Activated naive CD8-positive, alpha-beta T cell treated with anti-CD3 and anti-CD28 coated beads, Interleukin-2, amount 50 U/mL, for 24 hours (primary cell): Measurements from ENCODE around the gene KLF13.

Source experiments
- ATAC-seq: fragments of 150-1000 bp; cut with Tn5 transposase; one replicate; pipeline ENCODE4 v1.10.0; 2021
- DNase-seq: peaks from one replicate; pipeline ENCODE4 v3.0.0; 2021
- H3K27ac Mint-ChIP-seq: one replicate; pipeline ENCODE4 v1.8.0; 2021; ENCODE audit warnings: mild to moderate bottlenecking, mixed read lengths
- H3K27me3 Mint-ChIP-seq: one replicate; pipeline ENCODE4 v1.8.0; 2021; ENCODE audit warnings: mixed read lengths
- H3K36me3 Mint-ChIP-seq: one replicate; pipeline ENCODE4 v1.8.0; 2021; ENCODE audit warnings: low read depth, mixed read lengths
- H3K4me1 Mint-ChIP-seq: one replicate; pipeline ENCODE4 v1.8.0; 2021; ENCODE audit warnings: mixed read lengths
- H3K4me3 Mint-ChIP-seq: one replicate; pipeline ENCODE4 v1.8.0; 2021; ENCODE audit warnings: mild to moderate bottlenecking, moderate library complexity, mixed read lengths
- H3K9me3 Mint-ChIP-seq: one replicate; pipeline ENCODE4 v1.8.0; 2021; ENCODE audit warnings: mixed read lengths

KLF13 gene

GRCh38 chr15:31374986-31375385 lies 48.4 kb downstream of the KLF13 start:
- DNase-seq (no peak), ATAC-seq (no peak)
- H3K9me3 Mint-ChIP-seq = no peaks in the 10 kb centered on the region
- no peak overlapping the region for H3K27ac Mint-ChIP-seq
- peaks cover 61% of the 10 kb centered on the region for H3K4me1 Mint-ChIP-seq
- H3K4me3 Mint-ChIP-seq = no peak overlapping the region
- peaks cover 31% of the 10 kb centered on the region for H3K36me3 Mint-ChIP-seq
- no peaks in the 10 kb centered on the region for H3K27me3 Mint-ChIP-seq

GRCh38 chr15:31375772-31376171 lies 49.1 kb downstream of the KLF13 start:
- no peaks in the 10 kb centered on the region for H3K9me3 Mint-ChIP-seq
- H3K4me3 Mint-ChIP-seq = no peak overlapping the region
- DNase-seq (no peak), ATAC-seq (no peak)
- H3K27me3 Mint-ChIP-seq = no peaks in the 10 kb centered on the region
- H3K4me1 Mint-ChIP-seq = peaks cover 53% of the 10 kb centered on the region
- H3K36me3 Mint-ChIP-seq = peaks cover 29% of the 10 kb centered on the region
- H3K27ac Mint-ChIP-seq = peak overlapping the region; percentile 31

DNA sequence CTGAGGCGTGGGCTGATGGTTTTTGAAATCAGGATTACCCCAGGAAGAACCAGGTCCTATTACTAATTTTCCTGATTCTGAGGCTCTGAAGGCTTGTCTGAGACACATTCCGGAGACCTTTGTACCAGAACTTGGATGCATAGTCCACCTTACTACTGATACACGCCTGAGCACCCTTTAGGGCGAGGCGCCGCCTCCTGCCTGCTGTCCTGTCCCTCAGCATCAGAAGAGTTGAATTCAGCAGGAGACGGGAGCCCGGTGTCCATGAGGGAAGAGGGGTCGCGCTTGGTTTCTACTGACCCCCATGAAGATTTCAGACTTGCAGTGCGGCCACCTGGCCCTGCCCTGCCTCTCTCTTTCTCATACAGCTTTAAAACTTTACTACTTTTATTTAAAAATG lies 49.9 kb downstream of the KLF13 start:
- ATAC-seq = no peak

GRCh38 chr15:31377030-31377429 lies 50.4 kb downstream of the KLF13 start:
- Mint-ChIP-seq H3K4me1 (peaks cover 48% of the 10 kb centered on the region), H3K36me3 (peaks cover 35% of the 10 kb centered on the region), H3K27ac (no peak overlapping the region), H3K4me3 (no peak overlapping the region), H3K9me3 (no peaks in the 10 kb centered on the region), H3K27me3 (no peaks in the 10 kb centered on the region)
- DNase-seq = no peak
- peak; percentile 33 for ATAC-seq

More for the DNA sequence above, 49.9 kb downstream of the KLF13 start:
- H3K4me1 Mint-ChIP-seq = peaks cover 48% of the 10 kb centered on the region
- no peak overlapping the region for H3K4me3 Mint-ChIP-seq
- no peaks in the 10 kb centered on the region for H3K27me3 Mint-ChIP-seq
- no peak for DNase-seq
- H3K36me3 Mint-ChIP-seq = peaks cover 33% of the 10 kb centered on the region
- no peaks in the 10 kb centered on the region for H3K9me3 Mint-ChIP-seq
- H3K27ac Mint-ChIP-seq = peak overlapping the region; percentile 31

DNA sequence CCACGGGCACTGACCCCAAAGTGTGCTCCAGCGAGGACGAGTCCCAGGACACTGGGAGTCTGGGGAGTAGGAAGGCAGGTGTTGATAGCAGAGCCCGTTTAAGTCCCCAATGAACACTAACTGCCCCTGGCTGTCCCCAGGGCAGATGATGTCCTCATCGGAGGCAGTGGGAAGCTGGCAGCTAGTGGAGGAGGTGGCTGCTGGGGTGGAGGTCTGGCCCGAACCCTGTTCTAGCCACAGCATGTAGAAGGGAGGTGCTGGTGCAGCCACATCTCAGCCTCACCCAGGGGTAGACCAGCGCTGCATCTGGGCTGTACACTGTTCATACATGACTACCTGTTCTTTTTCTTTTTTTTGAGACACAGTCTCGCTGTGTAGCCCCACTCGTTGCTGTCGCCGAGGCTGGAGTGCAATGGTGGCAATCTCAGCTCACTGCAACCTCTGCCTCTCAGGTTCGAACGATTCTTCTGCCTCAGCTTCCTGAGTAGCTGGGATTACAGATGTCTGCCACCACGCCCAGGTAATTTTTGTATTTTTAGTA lies 51.8 kb downstream of the KLF13 start:
- ATAC-seq = no peak
- no peak for DNase-seq
- H3K4me1 Mint-ChIP-seq = peaks cover 48% of the 10 kb centered on the region
- no peaks in the 10 kb centered on the region for H3K9me3 Mint-ChIP-seq
- no peaks in the 10 kb centered on the region for H3K27me3 Mint-ChIP-seq
- no peak overlapping the region for H3K27ac Mint-ChIP-seq
- H3K36me3 Mint-ChIP-seq = peaks cover 31% of the 10 kb centered on the region
- no peak overlapping the region for H3K4me3 Mint-ChIP-seq

DNA sequence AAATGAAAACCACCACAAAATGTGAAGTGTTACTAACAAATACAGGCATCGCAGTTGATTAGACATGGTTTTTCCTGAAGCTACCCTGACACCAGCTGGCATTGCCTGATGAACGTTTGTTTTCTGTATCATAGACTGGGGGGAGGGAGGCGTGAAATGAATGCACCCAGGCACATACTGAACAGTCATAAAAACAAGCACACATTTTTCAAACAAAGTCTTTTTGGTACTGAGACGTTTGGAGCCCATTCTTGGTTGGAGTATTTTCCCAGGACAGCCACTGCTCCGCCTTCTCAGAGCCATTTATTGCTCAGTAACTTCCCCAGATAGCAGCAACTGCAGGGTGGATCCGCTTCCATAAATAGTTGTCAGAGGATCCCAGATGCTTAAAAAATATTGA lies 52.4 kb downstream of the KLF13 start:
- H3K27ac Mint-ChIP-seq = peak overlapping the region; percentile 53
- H3K9me3 Mint-ChIP-seq = no peaks in the 10 kb centered on the region
- H3K27me3 Mint-ChIP-seq = no peaks in the 10 kb centered on the region
- ATAC-seq (peak; percentile 29), DNase-seq (no peak)
- H3K4me1 Mint-ChIP-seq = peaks cover 46% of the 10 kb centered on the region
- peaks cover 31% of the 10 kb centered on the region for H3K36me3 Mint-ChIP-seq
- H3K4me3 Mint-ChIP-seq = no peak overlapping the region

- Mint-ChIP-seq H3K4me1 (peaks cover 43% of the 10 kb centered on the region), H3K9me3 (no peaks in the 10 kb centered on the region), H3K36me3 (peaks cover 26% of the 10 kb centered on the region), H3K27me3 (no peaks in the 10 kb centered on the region), H3K4me3 (no peak overlapping the region), H3K27ac (no peak overlapping the region)
- ATAC-seq (no peak), DNase-seq (no peak)
Measured at GRCh38 chr15:31379577-31379976, 52.9 kb downstream of the KLF13 start.

DNA sequence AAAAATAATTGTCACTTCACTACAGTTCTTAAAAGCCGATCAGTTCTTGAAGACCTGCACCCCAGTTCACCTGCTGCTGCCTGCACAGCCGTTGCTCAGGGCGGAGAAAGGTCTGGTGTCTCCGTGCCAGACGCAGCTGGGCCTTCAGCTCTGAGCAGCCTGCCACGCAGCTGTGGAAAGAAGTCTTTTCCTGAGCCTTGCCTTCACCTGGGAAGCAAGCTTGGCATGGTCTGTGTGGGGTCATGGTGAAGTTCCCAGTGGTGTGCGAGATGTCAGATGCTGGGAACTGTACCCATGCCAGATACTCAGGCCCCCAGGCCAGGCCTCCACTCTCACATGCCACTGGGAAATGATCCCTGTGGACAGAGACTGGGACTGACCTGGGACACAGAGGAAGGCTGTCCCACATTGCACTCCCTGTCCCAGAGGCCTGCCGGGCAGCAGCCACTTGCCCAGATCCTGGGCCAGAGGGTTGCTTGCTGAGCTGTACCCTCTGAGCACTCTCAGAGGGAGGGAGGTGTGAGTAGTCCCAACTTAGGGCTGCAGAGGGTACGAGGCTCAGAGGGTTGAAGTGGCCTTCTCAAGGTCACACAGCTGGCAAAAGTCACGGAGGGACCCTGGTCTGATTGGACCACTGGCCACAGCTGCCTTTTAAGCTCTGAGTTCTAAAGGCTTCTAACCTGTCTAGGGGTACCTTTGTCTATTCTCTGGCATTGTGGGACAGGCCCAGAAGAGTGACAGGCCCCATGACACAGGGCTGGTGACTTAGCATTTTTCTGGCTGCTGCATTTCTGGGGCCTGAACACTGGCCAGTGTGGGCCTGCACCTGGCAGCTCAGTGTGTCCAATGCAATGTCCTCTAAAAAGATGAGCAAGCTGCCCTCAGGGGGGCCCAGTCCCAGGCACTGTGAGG lies 55.4 kb downstream of the KLF13 start:
- no peaks in the 10 kb centered on the region for H3K9me3 Mint-ChIP-seq
- ATAC-seq (no peak), DNase-seq (no peak)
- no peaks in the 10 kb centered on the region for H3K27me3 Mint-ChIP-seq
- no peak overlapping the region for H3K27ac Mint-ChIP-seq
- H3K4me1 Mint-ChIP-seq = peaks cover 43% of the 10 kb centered on the region
- H3K4me3 Mint-ChIP-seq = no peak overlapping the region
- H3K36me3 Mint-ChIP-seq = peaks cover 22% of the 10 kb centered on the region

GRCh38 chr15:31382713-31383045 lies 56.0 kb downstream of the KLF13 start:
- Mint-ChIP-seq H3K27me3 (no peaks in the 10 kb centered on the region), H3K9me3 (no peaks in the 10 kb centered on the region), H3K4me1 (peaks cover 44% of the 10 kb centered on the region), H3K4me3 (no peak overlapping the region), H3K27ac (no peak overlapping the region), H3K36me3 (peaks cover 22% of the 10 kb centered on the region)
- DNase-seq = no peak
- ATAC-seq = no peak

DNA sequence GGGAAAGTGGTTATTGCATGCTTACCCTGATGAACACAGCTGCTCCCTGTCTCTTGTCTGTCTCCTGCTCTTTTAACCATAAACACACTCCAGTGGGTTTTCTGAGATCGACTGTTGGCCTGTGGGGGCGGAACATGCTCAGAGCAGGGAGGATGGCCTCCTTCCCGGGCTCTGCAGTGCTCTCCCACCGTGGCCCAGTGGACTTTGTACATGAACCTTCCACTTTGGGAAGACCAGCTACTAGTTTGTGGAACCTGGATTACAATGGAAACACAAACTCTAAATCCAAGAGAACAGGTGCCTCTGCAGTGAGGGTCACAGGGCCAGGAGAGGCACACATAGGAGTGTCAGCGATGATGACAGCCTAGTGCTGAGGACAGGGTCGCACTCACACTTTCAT lies 56.5 kb downstream of the KLF13 start:
- DNase-seq = no peak
- Mint-ChIP-seq H3K4me1 (peaks cover 47% of the 10 kb centered on the region), H3K27me3 (no peaks in the 10 kb centered on the region), H3K9me3 (no peaks in the 10 kb centered on the region), H3K27ac (no peak overlapping the region), H3K36me3 (peaks cover 22% of the 10 kb centered on the region), H3K4me3 (no peak overlapping the region)
- ATAC-seq = no peak

- Mint-ChIP-seq H3K4me1 (peaks cover 47% of the 10 kb centered on the region), H3K4me3 (no peak overlapping the region), H3K27me3 (no peaks in the 10 kb centered on the region), H3K27ac (no peak overlapping the region), H3K9me3 (no peaks in the 10 kb centered on the region), H3K36me3 (peaks cover 12% of the 10 kb centered on the region)
- ATAC-seq (no peak), DNase-seq (no peak)
Measured at GRCh38 chr15:31384568-31384967, 57.9 kb downstream of the KLF13 start.

DNA sequence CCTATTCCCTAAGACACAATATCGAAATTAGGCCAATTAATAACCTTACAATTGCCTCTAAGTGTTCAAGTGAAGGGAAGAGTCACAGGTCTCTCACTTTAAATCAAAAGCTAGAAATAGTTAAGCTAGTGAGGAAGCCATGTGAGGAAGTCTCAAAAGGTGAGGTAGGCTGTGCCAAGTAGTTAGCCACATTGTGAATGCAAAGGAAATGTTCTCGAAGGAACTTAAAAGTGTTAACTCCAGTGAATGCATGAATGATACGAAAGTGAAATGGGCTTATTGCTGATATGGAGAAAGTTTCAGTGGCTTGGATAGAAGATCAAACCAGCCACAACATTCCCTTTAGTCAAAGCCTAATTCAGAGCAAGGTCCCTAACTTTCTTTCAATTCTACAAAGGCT lies 59.1 kb downstream of the KLF13 start:
- H3K36me3 Mint-ChIP-seq = peaks cover 7% of the 10 kb centered on the region
- ATAC-seq = no peak
- H3K4me1 Mint-ChIP-seq = peaks cover 57% of the 10 kb centered on the region
- no peak overlapping the region for H3K4me3 Mint-ChIP-seq
- no peak for DNase-seq
- no peaks in the 10 kb centered on the region for H3K27me3 Mint-ChIP-seq
- no peak overlapping the region for H3K27ac Mint-ChIP-seq
- peaks cover 5% of the 10 kb centered on the region for H3K9me3 Mint-ChIP-seq

GRCh38 chr15:31387092-31387478 lies 60.5 kb downstream of the KLF13 start:
- Mint-ChIP-seq H3K27ac (peak overlapping the region; percentile 63), H3K4me3 (peak overlapping the region; percentile 55)
- no peak for DNase-seq

DNA sequence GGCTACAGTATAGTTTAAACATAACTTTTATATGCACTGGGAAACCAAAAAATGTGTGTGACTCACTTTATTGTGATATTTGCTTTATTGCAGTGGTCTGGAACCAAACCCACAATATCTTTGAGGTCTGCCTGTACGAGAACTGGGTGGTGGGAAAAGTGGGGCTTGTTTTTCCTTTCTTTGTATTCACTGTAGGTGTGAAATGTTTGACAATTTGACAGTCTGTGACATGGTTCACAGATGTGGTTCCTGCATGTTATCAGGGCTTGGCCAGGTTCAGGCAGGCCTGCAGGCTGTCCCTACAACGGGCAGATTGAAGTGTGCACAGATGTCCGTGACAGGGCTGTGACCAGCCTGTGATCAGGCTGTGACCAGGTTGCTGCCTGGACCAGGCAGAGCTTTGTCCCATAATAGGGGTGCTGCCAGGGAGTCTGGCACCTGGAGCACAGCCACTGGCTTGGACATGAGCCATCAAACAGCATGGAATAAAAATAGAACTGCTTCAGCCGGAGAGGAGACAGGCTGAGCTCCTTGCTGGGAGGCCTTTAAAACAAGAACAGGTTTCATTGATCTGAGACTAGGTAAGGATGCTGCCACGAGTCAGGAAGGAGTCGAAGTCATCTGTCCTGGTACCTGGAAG lies 61.0 kb downstream of the KLF13 start:
- peak; percentile 80 for ATAC-seq
- peaks cover 61% of the 10 kb centered on the region for H3K4me1 Mint-ChIP-seq
- H3K27me3 Mint-ChIP-seq = no peaks in the 10 kb centered on the region
- no peaks in the 10 kb centered on the region for H3K36me3 Mint-ChIP-seq
- H3K27ac Mint-ChIP-seq = peak overlapping the region; percentile 63
- peak overlapping the region; percentile 55 for H3K4me3 Mint-ChIP-seq
- no peak for DNase-seq
- H3K9me3 Mint-ChIP-seq = peaks cover 5% of the 10 kb centered on the region

More at GRCh38 chr15:31387092-31387478, 60.5 kb downstream of the KLF13 start:
- Mint-ChIP-seq H3K27me3 (no peaks in the 10 kb centered on the region), H3K36me3 (no peaks in the 10 kb centered on the region), H3K9me3 (peaks cover 5% of the 10 kb centered on the region), H3K4me1 (peaks cover 60% of the 10 kb centered on the region)
- peak; percentile 42 for ATAC-seq

DNA sequence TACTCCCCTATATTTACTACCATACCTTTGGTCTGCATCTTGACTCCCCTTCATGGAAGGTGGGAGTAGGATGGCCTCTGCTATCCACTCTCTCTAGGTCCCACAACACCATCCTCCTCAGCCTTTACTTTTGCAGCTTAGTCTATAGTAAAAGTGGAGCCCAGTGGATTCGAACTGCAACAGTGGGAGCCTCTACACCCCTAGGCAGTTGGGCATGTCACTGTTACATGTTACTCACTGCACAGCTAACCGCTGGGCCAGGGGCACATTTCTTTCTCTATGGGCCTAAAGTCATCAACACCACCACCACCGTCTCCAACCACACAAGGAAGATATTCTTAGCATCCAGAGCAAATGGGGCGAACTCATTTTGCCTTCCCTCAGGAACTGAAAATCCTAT lies 62.9 kb downstream of the KLF13 start:
- H3K4me3 Mint-ChIP-seq = no peak overlapping the region
- H3K27me3 Mint-ChIP-seq = no peaks in the 10 kb centered on the region
- H3K36me3 Mint-ChIP-seq = no peaks in the 10 kb centered on the region
- H3K4me1 Mint-ChIP-seq = peaks cover 62% of the 10 kb centered on the region
- H3K27ac Mint-ChIP-seq = peak overlapping the region; percentile 9
- DNase-seq (peak; percentile 7), ATAC-seq (no peak)
- peaks cover 5% of the 10 kb centered on the region for H3K9me3 Mint-ChIP-seq
